Heart right ventricle (tissue), 16 donors: ENCODE results near the gene MYO10. TPM values are rescaled to one million over a fixed set of nuclear protein-coding genes. Genes with fewer than 3 reads are reported as not detected.
"Not testable (repeated sequence)": the region's sequence is repeated elsewhere in the genome, so short reads cannot be mapped to it uniquely, and the experiment has no call there.

Experiments used
- ATAC-seq, 8 donors: fragments of 200-7000 bp; cut with Tn5 transposase; one replicate each; pipeline ENCODE4 v1.9.1; 2020; ENCODE audit warnings: mild to moderate bottlenecking in 8 of 8, moderate library complexity in 8 of 8, moderate number of reproducible peaks in 1 of 8
- DNase-seq, 2 donors: peaks; one replicate each; pipeline ENCODE4 v3.0.0-alpha.2; 2020
- H3K27ac ChIP-seq, 10 donors: fragments of 200-600 bp; sonication (generic) in 2 of 10; one replicate each; pipeline versions ENCODE4 v1.5.0 to v1.8.0; 2020 to 2022; ENCODE audit warnings: mild to moderate bottlenecking in 3 of 10
- H3K27me3 ChIP-seq, 7 donors: fragments of 200-600 bp; one replicate each; pipeline ENCODE4 v1.8.0; 2021 to 2022; ENCODE audit warnings: mild to moderate bottlenecking in 2 of 7
- H3K36me3 ChIP-seq, 9 donors: fragments of 200-600 bp; sonication (generic) in 1 of 9; one replicate each; pipeline versions ENCODE4 v1.5.0 to v1.8.0; 2020 to 2022; ENCODE audit warnings: mild to moderate bottlenecking in 2 of 9
- H3K4me1 ChIP-seq, 9 donors: fragments of 200-600 bp; sonication (generic) in 1 of 9; one replicate each; pipeline versions ENCODE4 v1.5.0 to v1.8.0; 2020 to 2022; ENCODE audit warnings: mild to moderate bottlenecking in 4 of 9
- H3K4me3 ChIP-seq, 10 donors: fragments of 200-600 bp; sonication (generic) in 2 of 10; one replicate each; pipeline versions ENCODE4 v1.5.0 to v1.8.0; 2020 to 2022; ENCODE audit warnings: mild to moderate bottlenecking in 7 of 10, moderate library complexity in 2 of 10
- H3K9me3 ChIP-seq, 11 donors: fragments of 200-600 bp in 10 of 11; sonication (generic) in 2 of 11; one replicate each; pipeline versions ENCODE4 v1.5.0 to v1.8.0; 2013 to 2022; ENCODE audit warnings: mild to moderate bottlenecking in 2 of 11, control low read depth in 1 of 11, moderate library complexity in 1 of 11
- CTCF ChIP-seq, 9 donors: fragments of 200-600 bp; sonication (generic) in 2 of 9; IDR thresholded peaks; one replicate each; pipeline versions ENCODE4 v1.5.0 to v1.8.0; 2021 to 2022; ENCODE audit warnings: antibody characterized with exemption in 9 of 9, mild to moderate bottlenecking in 5 of 9, moderate library complexity in 1 of 9
- WGBS, 2 donors: extraction: QIAGEN DNeasy Blood & Tissue Kit; methylation state at CpG; one replicate each; pipeline ENCODE4 v1.1.7; 2013; ENCODE audit warnings: inconsistent platforms in 1 of 2; 5-methylcytosine and 5-hydroxymethylcytosine counted together
- intact Hi-C, 10 donors: fragments of 100-400 bp; cut with DNase I; formaldehyde crosslinking; loops; one replicate each; pipeline versions ENCODE4 v1.11.1 to v1.14.2; 2022
- polyA plus RNA-seq, 2 donors: library from polyadenylated mRNA; stranded (reverse); fragments of 200-250 nt; gene quantifications; one replicate each; pipeline ENCODE4 v1.2.3, GENCODE V29; 2013
- total RNA-seq, 10 donors: library from RNA; stranded (reverse); fragmentation: NEBNext Ultra II Directional in 3 of 10; extraction: Animal tissue kit (Norgen Biotek cat#: 25700) in 3 of 10; gene quantifications; one replicate each; pipeline versions ENCODE4 v1.2.1 to v1.2.4, GENCODE V29; 2021 to 2023
- donor health status: Arrhythmogenic right ventricular cardiomyopathy.
- donor health status: ischemic (EF 13 %, LVEDD 7.1; RV severe dilation, severe dysfunction).
- donor health status: healthy with polysubstance abuse.
- donor health status: DM: no; HTN: yes; CAD: no.
- donor health status: DM: no; HTN: no; CAD: no.
- donor health status: ischemic (EF 25% LVEDD 6.9; RV normal size, moderate dysfunction).
- donor health status: ischemic (EF 25% LVEDD 5.7; RV mildly dilated, moderate dysfunction).
- donor health status: healthy.
- donor health status: DM: yes; HTN: yes; CAD: no.
- donor health status: Ischemic cardiomyopathy.
- donor health status: ischemic (EF 35%, LVEDD 5.7; RV mildly dilated, moderate dysfunction).
- donor health status: nonischemic (EF 11% LVEDD 7.7; RV severe dilation, severe dysfunction).
- donor health status: DM: yes; HTN: yes; CAD: no.
- donor health status: PGD.
- donor health status: ischemic (EF 29% LVEDD 5.4; RV normal size, mild dysfunction).
- donor health status: nonischemic (EF 23%, LVEDD 6.1; RV moderate dilation, normal function).

MYO10 gene
- total and polyA plus RNA-seq, 12 donors = 1.2 to 8.2 (median 4.6) TPM

- WGBS, 2 donors = 98% methylated on average over 7 of the region's 7 CpGs
Measured at GRCh38 chr5:16725575-16725974, 210.5 kb downstream of the MYO10 start.

GRCh38 chr5:16723821-16724220 lies 212.3 kb downstream of the MYO10 start:
- intact Hi-C loops = no loop called here
- Histone ChIP-seq H3K4me3 (no peak overlapping the region), H3K9me3 (peaks cover 0 to 9% (median 0%) of the 10 kb centered on the region in 11 donors), H3K27ac (no peak overlapping the region), H3K36me3 (no peaks in the 10 kb centered on the region), H3K27me3 (no peaks in the 10 kb centered on the region), H3K4me1 (peaks cover 0 to 28% (median 19%) of the 10 kb centered on the region in 9 donors)
- 76 to 95% methylated on average over 6 of the region's 6 CpGs for WGBS, 2 donors
- DNase-seq (no peak), ATAC-seq (no peak)
- no peak for TF ChIP-seq CTCF (IDR thresholded peaks at IDR 0.05)

More at GRCh38 chr5:16725575-16725974, 210.5 kb downstream of the MYO10 start:
- DNase-seq (no peak), ATAC-seq (no peak)
- intact Hi-C loops = no loop called here
- Histone ChIP-seq H3K27me3 (no peaks in the 10 kb centered on the region), H3K9me3 (peaks cover 0 to 9% (median 0%) of the 10 kb centered on the region in 11 donors), H3K36me3 (no peaks in the 10 kb centered on the region), H3K27ac (no peak overlapping the region), H3K4me1 (peaks cover 0 to 29% (median 19%) of the 10 kb centered on the region in 9 donors), H3K4me3 (no peak overlapping the region)
- no peak for TF ChIP-seq CTCF (IDR thresholded peaks at IDR 0.05)

- Histone ChIP-seq H3K27me3 (no peaks in the 10 kb centered on the region), H3K4me3 (no peak overlapping the region), H3K27ac (no peak overlapping the region), H3K9me3 (peaks cover 0 to 9% (median 0%) of the 10 kb centered on the region in 11 donors), H3K4me1 (peaks cover 0 to 12% (median 7%) of the 10 kb centered on the region in 9 donors), H3K36me3 (no peaks in the 10 kb centered on the region)
- DNase-seq = no peak
- WGBS, 2 donors = 93 to 94% methylated on average over 7 of the region's 7 CpGs
- ATAC-seq = no peak
- intact Hi-C loops = no loop called here
- no peak for TF ChIP-seq CTCF (IDR thresholded peaks at IDR 0.05)
Measured at GRCh38 chr5:16722097-16722495, 214.0 kb downstream of the MYO10 start.

GRCh38 chr5:16721151-16722096 lies 214.7 kb downstream of the MYO10 start:
- no peak for TF ChIP-seq CTCF (IDR thresholded peaks at IDR 0.05)
- intact Hi-C loops = no loop called here
- Histone ChIP-seq H3K36me3 (no peaks in the 10 kb centered on the region), H3K27ac (no peak overlapping the region), H3K9me3 (peaks cover 0 to 9% (median 0%) of the 10 kb centered on the region in 11 donors), H3K4me1 (peaks cover 0 to 7% (median 4%) of the 10 kb centered on the region in 9 donors), H3K4me3 (no peak overlapping the region), H3K27me3 (no peaks in the 10 kb centered on the region)
- ATAC-seq (peak in 1 of 8 donors; percentile 10), DNase-seq (no peak)
- WGBS, 2 donors = 81 to 86% methylated on average over 11 of the region's 11 CpGs

- H3K4me1 ChIP-seq = peaks cover 0 to 14% (median 0%) of the 10 kb centered on the region in 9 donors
- DNase-seq, intact Hi-C loops, H3K27me3 ChIP-seq, H3K4me3 ChIP-seq, H3K9me3 ChIP-seq, ATAC-seq, H3K27ac ChIP-seq, H3K36me3 ChIP-seq: not testable (repeated sequence)
- WGBS, 2 donors = 93 to 95% methylated on average over 22 to 23 of the region's 23 CpGs
Measured at GRCh38 chr5:16718036-16718435, 218.1 kb downstream of the MYO10 start.
